SK-N-SH treated with all-trans-retinoic acid at 6 μM for 48 hours (cell line): Measurements from ENCODE around the gene TXN2.

Experiments used
- ARNTL ChIP-seq: fragments of 450-650 bp; formaldehyde crosslinking; IDR thresholded peaks from 2 replicates; pipeline ENCODE4 v1.5.0; 2020; ENCODE audit warnings: low read depth, mild to moderate bottlenecking, moderate library complexity, borderline replicate concordance
- BACH2 ChIP-seq: fragments of 250-450 bp; sonication (Bioruptor Pico); IDR thresholded peaks from 2 replicates; pipeline ENCODE4 v1.9.0; 2021; ENCODE audit warnings: mild to moderate bottlenecking, borderline replicate concordance
- ISL1 ChIP-seq: fragments of 250-450 bp; sonication (Bioruptor Pico); IDR thresholded peaks from 2 replicates; pipeline ENCODE4 v2.1.2; 2022; ENCODE audit warnings: mild to moderate bottlenecking, moderate library complexity
- OSR1 ChIP-seq: fragments of 250-450 bp; sonication (Bioruptor Pico); IDR thresholded peaks from 2 replicates; pipeline ENCODE4 v1.8.0; 2022; ENCODE audit warnings: moderate library complexity, mild to moderate bottlenecking, inconsistent platforms
- RARB ChIP-seq: fragments of 250-450 bp; sonication (Bioruptor Pico); IDR thresholded peaks from 2 replicates; pipeline ENCODE4 v1.8.0; 2021; ENCODE audit warnings: mild to moderate bottlenecking, moderate library complexity
- TOX ChIP-seq: fragments of 250-450 bp; sonication (Bioruptor Pico); IDR thresholded peaks from 2 replicates; pipeline ENCODE4 v1.8.0; 2021; ENCODE audit warnings: mild to moderate bottlenecking, moderate library complexity, borderline replicate concordance
- ZFP30 ChIP-seq: fragments of 450-650 bp; formaldehyde crosslinking; IDR thresholded peaks from 2 replicates; pipeline ENCODE4 v1.5.0; 2022; ENCODE audit warnings: mild to moderate bottlenecking, moderate library complexity
- ZNF565 ChIP-seq: fragments of 450-650 bp; formaldehyde crosslinking; conservative IDR thresholded peaks from 2 replicates; pipeline ENCODE4 v1.5.0; 2020; ENCODE audit warnings: low read depth, mild to moderate bottlenecking, moderate library complexity

DNA sequence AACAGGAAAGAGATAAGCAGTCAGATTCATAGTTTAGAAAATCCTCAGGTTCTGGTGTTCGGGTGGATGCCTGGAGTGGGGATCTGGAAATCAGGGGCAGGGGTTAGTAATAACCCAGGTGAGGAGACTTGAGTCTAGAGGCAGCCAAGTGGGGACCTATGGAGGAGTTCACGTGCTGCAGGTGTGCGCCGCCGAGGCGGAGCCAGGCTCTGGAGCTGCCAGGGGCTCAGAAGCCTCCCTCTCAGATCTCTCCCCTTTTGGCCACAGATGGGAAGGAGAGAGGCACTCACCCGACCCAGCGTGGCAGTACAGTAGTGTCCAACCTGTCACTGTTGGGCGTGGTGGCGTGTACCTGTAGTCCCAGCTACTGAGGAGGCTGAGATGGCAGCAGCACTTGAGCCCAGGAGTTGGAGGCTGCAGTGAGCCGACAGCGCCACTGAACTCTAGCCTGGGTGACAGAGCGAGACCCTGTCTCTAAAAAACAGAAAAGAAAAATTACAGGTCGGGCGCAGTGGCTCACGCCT lies 27.5 kb downstream of the TXN2 start:
- TF ChIP-seq ISL1 (CRISPR knock-in tag) (no peak), OSR1 (CRISPR knock-in tag) (no peak), ARNTL (CRISPR knock-in tag) (no peak), RARB (CRISPR knock-in tag) (no peak), ZFP30 (CRISPR knock-in tag) (no peak), ZNF565 (CRISPR knock-in tag) (no peak), BACH2 (no peak), TOX (CRISPR knock-in tag) (no peak)
